Panc1 (cell line): Measurements from ENCODE around the gene LDLRAD4.

Experiments
- CTCF ChIP-seq: fragments of 450-650 bp; IDR thresholded peaks from 2 replicates; pipeline ENCODE4 v1.5.1; 2017; ENCODE audit warnings: mild to moderate bottlenecking
- POLR2AphosphoS5 ChIP-seq: IDR thresholded peaks from 2 replicates; pipeline ENCODE4 v1.6.1; 2012; ENCODE audit warnings: mild to moderate bottlenecking, low read depth, low read length, moderate library complexity
- SIN3A ChIP-seq: IDR thresholded peaks from 2 replicates; pipeline ENCODE4 v1.6.1; 2012; ENCODE audit warnings: low read depth, mild to moderate bottlenecking, low read length, moderate library complexity, borderline replicate concordance; ENCODE audit not compliant: insufficient read depth
- TCF7L2 ChIP-seq: IDR thresholded peaks from 2 replicates; pipeline ENCODE4 v1.6.1; 2011; ENCODE audit warnings: mild to moderate bottlenecking, low read depth, low read length, inconsistent platforms

- TF ChIP-seq TCF7L2 (no peak), CTCF (no peak), POLR2AphosphoS5 (no peak), SIN3A (no peak)
These were observed 229.8 kb downstream of the LDLRAD4 start for GRCh38 chr18:13448335-13448795.
